ENCODE measurements around the gene APP.

GRCh38 chr21:25890001-25890400 is 280.6 kb downstream of the APP start:
- TF ChIP-seq CTCF (IDR thresholded peaks at IDR 0.05; ENCODE audit: insufficient read depth, low read length) (no peak), POLR2AphosphoS5 (IDR thresholded peaks at IDR 0.05; ENCODE audit: low read depth) (no peak), GABPA (IDR thresholded peaks at IDR 0.05; ENCODE audit: low read depth) (no peak), SPI1 (IDR thresholded peaks at IDR 0.05; ENCODE audit: borderline replicate concordance, low read depth) (no peak)
